Ishikawa (cell line): ENCODE measurements around the gene PTPN14.

ENCODE experiments used
- CEBPB ChIP-seq: IDR thresholded peaks from 2 replicates; pipeline ENCODE4 v1.6.1; 2012
- CREB1 ChIP-seq: IDR thresholded peaks from 2 replicates; pipeline ENCODE4 v1.6.1; 2012; ENCODE audit warnings: low read depth
- EGR1 ChIP-seq: IDR thresholded peaks from 2 replicates; pipeline ENCODE4 v1.6.1; 2012
- EP300 ChIP-seq: IDR thresholded peaks from 2 replicates; pipeline ENCODE4 v1.6.1; 2012; ENCODE audit warnings: borderline replicate concordance
- NFIC ChIP-seq: IDR thresholded peaks from 2 replicates; pipeline ENCODE4 v1.6.1; 2012
- RAD21 ChIP-seq: IDR thresholded peaks from 2 replicates; pipeline ENCODE4 v1.6.1; 2012; ENCODE audit warnings: low read depth
- TAF1 ChIP-seq: IDR thresholded peaks from 2 replicates; pipeline ENCODE4 v1.6.1; 2012; ENCODE audit warnings: low read depth, mild to moderate bottlenecking
- TCF12 ChIP-seq: IDR thresholded peaks from 2 replicates; pipeline ENCODE4 v1.6.1; 2012; ENCODE audit warnings: low read depth
- TEAD4 ChIP-seq: IDR thresholded peaks from 2 replicates; pipeline ENCODE4 v1.6.1; 2012
- YY1 ChIP-seq: IDR thresholded peaks from 2 replicates; pipeline ENCODE4 v1.6.1; 2012; ENCODE audit warnings: low read depth
- TF ChIP-seq, protein P1 (sequence below): IDR thresholded peaks from 2 replicates; pipeline ENCODE4 v1.6.1; 2012
- TF ChIP-seq, protein P2 (sequence below): IDR thresholded peaks from 2 replicates; pipeline ENCODE4 v1.6.1; 2012; ENCODE audit warnings: low read depth, mild to moderate bottlenecking
- TF ChIP-seq, protein P3 (sequence below): IDR thresholded peaks from 2 replicates; pipeline ENCODE4 v1.6.1; 2012

DNA sequence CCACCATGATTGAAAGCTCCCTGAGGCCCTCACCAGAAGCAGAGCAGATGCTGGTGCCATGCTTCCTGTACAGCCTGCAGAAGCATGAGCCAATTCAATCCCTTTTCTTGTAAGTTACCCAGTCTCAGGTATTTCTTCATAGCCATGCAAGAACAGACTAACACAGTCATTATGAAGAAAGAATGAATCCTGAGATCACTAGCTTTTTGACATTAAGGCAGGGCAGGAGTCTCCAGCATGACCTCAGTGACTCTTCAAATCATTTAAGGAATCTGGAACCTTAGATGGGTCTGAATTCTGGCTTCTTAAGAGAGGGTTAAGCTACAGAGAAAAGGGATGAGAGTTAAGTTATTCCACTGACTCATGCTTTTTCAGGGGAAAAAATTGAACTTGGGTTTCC, 79.0 kb downstream of the PTPN14 start:
- TF ChIP-seq EGR1 = no peak
- TF ChIP-seq TAF1 = no peak
- TF ChIP-seq, protein P1, sequence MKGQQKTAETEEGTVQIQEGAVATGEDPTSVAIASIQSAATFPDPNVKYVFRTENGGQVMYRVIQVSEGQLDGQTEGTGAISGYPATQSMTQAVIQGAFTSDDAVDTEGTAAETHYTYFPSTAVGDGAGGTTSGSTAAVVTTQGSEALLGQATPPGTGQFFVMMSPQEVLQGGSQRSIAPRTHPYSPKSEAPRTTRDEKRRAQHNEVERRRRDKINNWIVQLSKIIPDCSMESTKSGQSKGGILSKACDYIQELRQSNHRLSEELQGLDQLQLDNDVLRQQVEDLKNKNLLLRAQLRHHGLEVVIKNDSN = no peak
- TF ChIP-seq CREB1 = no peak
- no peak for TF ChIP-seq TEAD4
- no peak for TF ChIP-seq NFIC
- TF ChIP-seq, protein P2, sequence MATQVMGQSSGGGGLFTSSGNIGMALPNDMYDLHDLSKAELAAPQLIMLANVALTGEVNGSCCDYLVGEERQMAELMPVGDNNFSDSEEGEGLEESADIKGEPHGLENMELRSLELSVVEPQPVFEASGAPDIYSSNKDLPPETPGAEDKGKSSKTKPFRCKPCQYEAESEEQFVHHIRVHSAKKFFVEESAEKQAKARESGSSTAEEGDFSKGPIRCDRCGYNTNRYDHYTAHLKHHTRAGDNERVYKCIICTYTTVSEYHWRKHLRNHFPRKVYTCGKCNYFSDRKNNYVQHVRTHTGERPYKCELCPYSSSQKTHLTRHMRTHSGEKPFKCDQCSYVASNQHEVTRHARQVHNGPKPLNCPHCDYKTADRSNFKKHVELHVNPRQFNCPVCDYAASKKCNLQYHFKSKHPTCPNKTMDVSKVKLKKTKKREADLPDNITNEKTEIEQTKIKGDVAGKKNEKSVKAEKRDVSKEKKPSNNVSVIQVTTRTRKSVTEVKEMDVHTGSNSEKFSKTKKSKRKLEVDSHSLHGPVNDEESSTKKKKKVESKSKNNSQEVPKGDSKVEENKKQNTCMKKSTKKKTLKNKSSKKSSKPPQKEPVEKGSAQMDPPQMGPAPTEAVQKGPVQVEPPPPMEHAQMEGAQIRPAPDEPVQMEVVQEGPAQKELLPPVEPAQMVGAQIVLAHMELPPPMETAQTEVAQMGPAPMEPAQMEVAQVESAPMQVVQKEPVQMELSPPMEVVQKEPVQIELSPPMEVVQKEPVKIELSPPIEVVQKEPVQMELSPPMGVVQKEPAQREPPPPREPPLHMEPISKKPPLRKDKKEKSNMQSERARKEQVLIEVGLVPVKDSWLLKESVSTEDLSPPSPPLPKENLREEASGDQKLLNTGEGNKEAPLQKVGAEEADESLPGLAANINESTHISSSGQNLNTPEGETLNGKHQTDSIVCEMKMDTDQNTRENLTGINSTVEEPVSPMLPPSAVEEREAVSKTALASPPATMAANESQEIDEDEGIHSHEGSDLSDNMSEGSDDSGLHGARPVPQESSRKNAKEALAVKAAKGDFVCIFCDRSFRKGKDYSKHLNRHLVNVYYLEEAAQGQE = no peak
- TF ChIP-seq RAD21 = no peak
- no peak for TF ChIP-seq YY1
- TF ChIP-seq CEBPB = no peak
- no peak for TF ChIP-seq TCF12
- TF ChIP-seq EP300 = no peak
- TF ChIP-seq, protein P3, sequence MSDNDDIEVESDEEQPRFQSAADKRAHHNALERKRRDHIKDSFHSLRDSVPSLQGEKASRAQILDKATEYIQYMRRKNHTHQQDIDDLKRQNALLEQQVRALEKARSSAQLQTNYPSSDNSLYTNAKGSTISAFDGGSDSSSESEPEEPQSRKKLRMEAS = no peak
